ENCODE measurements around the gene MRGPRX4. TPM values are rescaled to one million over a fixed set of nuclear protein-coding genes. Genes with fewer than 3 reads are reported as not detected.
A peak's percentile ranks its signal among the peaks of the same experiment; 100 is the strongest.

The MRGPRX4 gene
- polyA plus RNA-seq, 2 of the 4 experiments (the other 2 are of a cell fraction), result not detected

- ChIA-PET CTCF (interaction anchor here (1.2 kb wide), 1 partner anchor 11 kb away, joined by 5 read pairs; no protein-coding TSS in a partner anchor), POLR2A (interaction anchor here (0.6 kb wide), 1 partner anchor 14 kb away, joined by 3 read pairs; no protein-coding TSS in a partner anchor)
- WGBS (ENCODE audit: missing lambda C conversion rate), result 12% methylated on average over 4 of the region's 5 CpGs
- H3K4me1 ChIP-seq, result no peaks in the 10 kb centered on the region
- no peak overlapping the region for H3K4me2 ChIP-seq
- peak in 1 of 2 experiments; percentile 43; a peak in 3 of 6 replicates for ATAC-seq
- H3K27ac ChIP-seq, result no peak overlapping the region
- FAIRE-seq, result no peak
- no peaks in the 10 kb centered on the region for H3K9me3 ChIP-seq
- no peak for DNase-seq (ENCODE audit: low read depth in 1 of 2, low spot score in 1 of 2)
- H3K4me3 ChIP-seq, result no peak overlapping the region
- no peak for TF ChIP-seq EP300 (IDR thresholded peaks at IDR 0.05)
- TF ChIP-seq SREBF2 (IDR thresholded peaks at IDR 0.05), result no peak
- no peak for TF ChIP-seq BHLHE40 (IDR thresholded peaks at IDR 0.05; ENCODE audit: low read depth, low read length)
- no peak for TF ChIP-seq FOSB (CRISPR knock-in tag; IDR thresholded peaks at IDR 0.05)
- TF ChIP-seq HOXB5 (CRISPR knock-in tag; IDR thresholded peaks at IDR 0.05), result no peak
- no peak for TF ChIP-seq CHD2 (IDR thresholded peaks at IDR 0.05; ENCODE audit: low read length, partially characterized antibody)
These were observed 48.7 kb downstream of the MRGPRX4 start for GRCh38 chr11:18221274-18221876.

- no peak overlapping the region for H3K4me2 ChIP-seq
- no peaks in the 10 kb centered on the region for H3K4me1 ChIP-seq
- H3K9me3 ChIP-seq, result no peaks in the 10 kb centered on the region
- CTCF ChIA-PET, result interaction anchor here (0.6 kb wide), 1 partner anchor 21 kb away, joined by 4 read pairs; no protein-coding TSS in a partner anchor
- no peak for DNase-seq (ENCODE audit: low read depth in 1 of 2, low spot score in 1 of 2)
- POLR2A ChIA-PET, result no interaction called here
- H3K4me3 ChIP-seq, result no peak overlapping the region
- H3K27ac ChIP-seq, result no peak overlapping the region
- TF ChIP-seq HOXA7 (CRISPR knock-in tag; IDR thresholded peaks at IDR 0.05) (no peak), MAFK (IDR thresholded peaks at IDR 0.05; ENCODE audit: partially characterized antibody) (no peak), FOSL2 (IDR thresholded peaks at IDR 0.05) (no peak), FOSL2 (CRISPR knock-in tag; IDR thresholded peaks at IDR 0.05) (no peak), EHF (CRISPR knock-in tag; IDR thresholded peaks at IDR 0.05) (no peak), EHMT2 (IDR thresholded peaks at IDR 0.05; ENCODE audit: low read depth) (no peak), HDAC2 (IDR thresholded peaks at IDR 0.05) (no peak), FOSB (CRISPR knock-in tag; IDR thresholded peaks at IDR 0.05) (no peak), ESRRA (IDR thresholded peaks at IDR 0.05; ENCODE audit: borderline replicate concordance, low read length) (no peak), TP53 (CRISPR knock-in tag; IDR thresholded peaks at IDR 0.05) (no peak), CTCF (IDR thresholded peaks at IDR 0.05) (no peak), HOXB5 (CRISPR knock-in tag; IDR thresholded peaks at IDR 0.05) (no peak), BHLHE40 (IDR thresholded peaks at IDR 0.05; ENCODE audit: low read depth, low read length) (no peak)
- WGBS (ENCODE audit: missing lambda C conversion rate), result 70% methylated on average over 3 of the region's 3 CpGs
- FAIRE-seq, result no peak
- ATAC-seq, result no peak
These were observed 50.3 kb downstream of the MRGPRX4 start for GRCh38 chr11:18222814-18223421.

Other genes starting within 250 kb of the MRGPRX4 start
- gene SERGEF, start 159.8 kb upstream of the MRGPRX4 start, polyA plus RNA-seq (2011; rRNA removed), result 24.1 and 25.6 TPM in 2 replicates
- gene SERGEF, start 159.8 kb upstream of the MRGPRX4 start, polyA plus RNA-seq (2017; fragmentation: RNase III; extraction: RNeasy Plus Mini Kit Qiagen cat#74134 plus additional on column Dnase treatment), result 17.2 to 20.7 TPM (median 20.1 TPM) in 3 replicates
- 0.22 and 0.34 TPM in 2 replicates for gene TPH1, start 126.6 kb upstream of the MRGPRX4 start, polyA plus RNA-seq (2011; rRNA removed)
- 0.08 to 0.09 TPM (median 0.09 TPM) in 3 replicates for gene TPH1, start 126.6 kb upstream of the MRGPRX4 start, polyA plus RNA-seq (2017; fragmentation: RNase III; extraction: RNeasy Plus Mini Kit Qiagen cat#74134 plus additional on column Dnase treatment)
- gene SAAL1, start 66.8 kb upstream of the MRGPRX4 start, polyA plus RNA-seq (2011; rRNA removed), result 40.9 and 46.5 TPM in 2 replicates
- gene SAAL1, start 66.8 kb upstream of the MRGPRX4 start, polyA plus RNA-seq (2017; fragmentation: RNase III; extraction: RNeasy Plus Mini Kit Qiagen cat#74134 plus additional on column Dnase treatment), result 56.0 to 60.0 TPM (median 56.3 TPM) in 3 replicates
- gene MRGPRX3, start 40.3 kb upstream of the MRGPRX4 start, polyA plus RNA-seq (2011; rRNA removed), result 0.08 TPM in 1 of 2 replicates, not detected in the other
- not detected in 3 replicates for gene MRGPRX3, start 40.3 kb upstream of the MRGPRX4 start, polyA plus RNA-seq (2017; fragmentation: RNase III; extraction: RNeasy Plus Mini Kit Qiagen cat#74134 plus additional on column Dnase treatment)
- gene SAA4, start 64.0 kb downstream of the MRGPRX4 start, polyA plus RNA-seq (2011; rRNA removed), result not detected in 2 replicates
- gene SAA4, start 64.0 kb downstream of the MRGPRX4 start, polyA plus RNA-seq (2017; fragmentation: RNase III; extraction: RNeasy Plus Mini Kit Qiagen cat#74134 plus additional on column Dnase treatment), result not detected in 3 replicates
- gene SAA2, start 75.8 kb downstream of the MRGPRX4 start, polyA plus RNA-seq (2011; rRNA removed), result 0.09 and 0.13 TPM in 2 replicates
- not detected in 3 replicates for gene SAA2, start 75.8 kb downstream of the MRGPRX4 start, polyA plus RNA-seq (2017; fragmentation: RNase III; extraction: RNeasy Plus Mini Kit Qiagen cat#74134 plus additional on column Dnase treatment)
- gene SAA1, start 93.4 kb downstream of the MRGPRX4 start, polyA plus RNA-seq (2011; rRNA removed), result 0.29 TPM in 1 of 2 replicates, not detected in the other
- gene SAA1, start 93.4 kb downstream of the MRGPRX4 start, polyA plus RNA-seq (2017; fragmentation: RNase III; extraction: RNeasy Plus Mini Kit Qiagen cat#74134 plus additional on column Dnase treatment), result 0.37 to 0.64 TPM (median 0.44 TPM) in 3 replicates
- gene HPS5, start 149.3 kb downstream of the MRGPRX4 start, polyA plus RNA-seq (2011; rRNA removed), result 29.1 and 30.2 TPM in 2 replicates
- 18.0 to 18.4 TPM (median 18.4 TPM) in 3 replicates for gene HPS5, start 149.3 kb downstream of the MRGPRX4 start, polyA plus RNA-seq (2017; fragmentation: RNase III; extraction: RNeasy Plus Mini Kit Qiagen cat#74134 plus additional on column Dnase treatment)
- gene GTF2H1, start 149.7 kb downstream of the MRGPRX4 start, polyA plus RNA-seq (2011; rRNA removed), result 52.0 and 56.0 TPM in 2 replicates
- gene GTF2H1, start 149.7 kb downstream of the MRGPRX4 start, polyA plus RNA-seq (2017; fragmentation: RNase III; extraction: RNeasy Plus Mini Kit Qiagen cat#74134 plus additional on column Dnase treatment), result 36.3 to 39.4 TPM (median 38.8 TPM) in 3 replicates
- gene LDHA, start 221.7 kb downstream of the MRGPRX4 start, polyA plus RNA-seq (2011; rRNA removed), result 1,975 and 2,571 TPM in 2 replicates
- gene LDHA, start 221.7 kb downstream of the MRGPRX4 start, polyA plus RNA-seq (2017; fragmentation: RNase III; extraction: RNeasy Plus Mini Kit Qiagen cat#74134 plus additional on column Dnase treatment), result 4,094 to 4,418 TPM (median 4,099 TPM) in 3 replicates
- gene LDHC, start 239.5 kb downstream of the MRGPRX4 start, polyA plus RNA-seq (2011; rRNA removed), result 0.23 and 0.30 TPM in 2 replicates
- 0.12 to 0.17 TPM (median 0.15 TPM) in 3 replicates for gene LDHC, start 239.5 kb downstream of the MRGPRX4 start, polyA plus RNA-seq (2017; fragmentation: RNase III; extraction: RNeasy Plus Mini Kit Qiagen cat#74134 plus additional on column Dnase treatment)

Data from A549 (cell line).